NCI-H2196 treated with DMSO at 0.1 percent for 48 hours (cell line): Measurements from ENCODE around the gene OR2S2.
A peak's percentile ranks its signal among the peaks of the same experiment; 100 is the strongest.
"Not testable (repeated sequence)": the region's sequence is repeated elsewhere in the genome, so short reads cannot be mapped to it uniquely, and the experiment has no call there.

Experiments used
- DNase-seq: peaks from one replicate; lab custom pipeline; 2025; ENCODE audit not compliant: unreplicated experiment; lab: John Stamatoyannopoulos, UW

The OR2S2 gene, protein sequence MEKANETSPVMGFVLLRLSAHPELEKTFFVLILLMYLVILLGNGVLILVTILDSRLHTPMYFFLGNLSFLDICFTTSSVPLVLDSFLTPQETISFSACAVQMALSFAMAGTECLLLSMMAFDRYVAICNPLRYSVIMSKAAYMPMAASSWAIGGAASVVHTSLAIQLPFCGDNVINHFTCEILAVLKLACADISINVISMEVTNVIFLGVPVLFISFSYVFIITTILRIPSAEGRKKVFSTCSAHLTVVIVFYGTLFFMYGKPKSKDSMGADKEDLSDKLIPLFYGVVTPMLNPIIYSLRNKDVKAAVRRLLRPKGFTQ

DNA sequence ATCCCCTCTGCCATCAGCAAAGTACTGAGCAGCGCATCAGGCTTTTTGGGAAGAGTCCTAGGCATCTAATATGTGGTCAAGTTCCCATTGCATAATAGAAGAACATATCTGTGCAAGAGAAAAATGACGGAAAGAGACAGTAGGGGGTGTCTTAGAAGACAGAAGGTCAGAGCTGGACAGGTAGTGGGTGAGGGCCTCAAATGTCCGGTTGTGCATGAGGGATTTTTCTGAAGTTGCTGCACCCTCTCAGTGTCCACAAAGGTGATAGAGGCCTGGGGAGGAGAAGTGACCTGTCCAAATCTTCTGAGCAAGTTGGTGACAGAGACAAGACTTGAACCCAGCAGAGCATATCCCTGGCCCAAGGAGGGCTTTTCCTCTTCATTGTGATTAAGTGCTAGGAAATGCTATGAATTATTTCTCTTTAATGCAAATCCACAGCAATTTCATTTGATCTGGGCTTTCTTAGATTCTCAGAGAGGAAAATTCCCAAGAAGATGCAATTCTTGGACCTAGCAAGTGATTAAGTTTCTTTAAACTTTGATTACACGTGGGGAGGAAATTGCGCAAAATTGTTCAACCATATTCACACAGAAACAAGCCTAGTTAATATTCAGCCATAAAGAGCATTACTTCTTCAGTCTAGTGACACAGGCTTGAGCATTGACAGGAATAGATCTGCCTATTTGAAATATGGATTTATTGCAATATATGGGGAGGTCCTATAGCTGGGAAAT is at the start of gene OR2S2:
TSS of gene OR2S2 (minus strand) at position 51 of the 734 bp plus-strand sequence. CDS start 56 bp downstream, outside the sequence.
- DNase-seq: no peak

DNA sequence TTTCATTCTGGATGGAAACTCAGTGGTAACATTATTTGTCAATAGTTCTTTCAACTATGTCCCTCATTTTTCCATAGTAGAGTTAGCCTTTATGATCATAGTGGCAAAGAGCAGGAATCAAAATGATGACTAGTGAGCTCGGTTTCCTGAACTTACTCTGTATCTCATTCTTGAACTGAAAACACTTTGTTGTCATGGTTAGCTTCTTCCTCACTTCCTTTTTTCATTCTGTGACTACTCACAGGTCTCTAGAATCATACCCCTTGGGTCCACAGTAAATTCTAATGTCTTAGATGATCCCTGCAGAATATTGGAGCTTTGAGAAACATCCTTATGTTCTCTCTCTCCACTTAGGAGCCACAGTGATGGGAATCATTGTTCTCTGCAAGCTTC is 49.4 kb upstream of the OR2S2 start:
- no peak for DNase-seq

DNA sequence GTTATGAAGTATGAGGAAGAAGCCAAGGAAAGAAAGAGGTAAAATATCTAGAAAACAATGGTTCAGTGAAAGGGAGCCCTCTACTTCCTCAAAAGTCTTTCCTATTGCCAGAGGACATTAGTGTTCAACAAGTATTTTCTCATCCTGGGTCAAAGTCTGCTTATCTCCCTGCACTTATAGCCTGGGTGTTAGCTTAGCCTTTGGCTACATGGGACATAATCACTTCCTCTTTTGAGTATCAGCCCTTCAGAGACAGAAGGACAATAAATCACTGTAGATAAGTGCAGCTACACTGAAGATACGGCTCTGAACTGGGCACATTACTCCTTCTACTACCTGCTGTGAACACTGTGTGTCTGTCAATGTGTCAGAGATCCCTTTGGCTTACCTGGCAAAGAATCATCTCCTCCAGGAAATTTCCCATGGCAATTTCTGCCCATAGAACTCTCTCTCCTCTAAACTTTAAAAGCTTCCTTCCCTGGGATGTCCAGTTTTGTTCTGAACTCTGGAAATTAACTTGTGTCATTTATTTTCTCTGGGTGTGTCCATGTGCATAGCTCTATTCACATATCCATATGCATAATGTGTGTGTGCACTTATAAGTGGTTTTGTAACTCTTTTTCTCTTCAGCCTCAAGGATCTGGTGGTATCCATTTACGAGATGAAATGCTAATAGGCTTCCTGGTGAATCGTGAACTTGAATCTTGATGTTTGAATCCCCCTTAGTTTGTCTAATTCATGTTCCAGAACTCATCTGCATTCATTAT is 48.8 kb upstream of the OR2S2 start:
- DNase-seq: no peak

DNA sequence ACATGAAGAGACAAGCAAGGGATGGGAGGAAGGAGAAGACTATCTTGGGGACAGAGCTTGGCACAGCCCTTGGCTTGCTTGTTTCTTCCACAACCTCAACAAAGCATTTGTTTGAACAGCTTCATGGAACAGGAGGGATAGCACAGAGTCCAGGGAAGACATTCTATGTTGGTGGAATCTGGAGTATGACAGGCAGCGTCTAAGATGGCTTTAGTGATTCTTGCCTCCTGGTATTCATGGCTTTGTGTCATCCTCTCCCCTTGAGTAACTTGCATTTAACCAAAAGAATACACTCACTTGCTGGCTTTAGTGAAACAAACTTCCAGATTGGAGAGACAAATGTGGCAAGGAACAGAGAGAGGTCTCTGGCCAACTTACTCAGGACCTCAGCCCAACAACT is 47.9 kb upstream of the OR2S2 start:
- DNase-seq: no peak

DNA sequence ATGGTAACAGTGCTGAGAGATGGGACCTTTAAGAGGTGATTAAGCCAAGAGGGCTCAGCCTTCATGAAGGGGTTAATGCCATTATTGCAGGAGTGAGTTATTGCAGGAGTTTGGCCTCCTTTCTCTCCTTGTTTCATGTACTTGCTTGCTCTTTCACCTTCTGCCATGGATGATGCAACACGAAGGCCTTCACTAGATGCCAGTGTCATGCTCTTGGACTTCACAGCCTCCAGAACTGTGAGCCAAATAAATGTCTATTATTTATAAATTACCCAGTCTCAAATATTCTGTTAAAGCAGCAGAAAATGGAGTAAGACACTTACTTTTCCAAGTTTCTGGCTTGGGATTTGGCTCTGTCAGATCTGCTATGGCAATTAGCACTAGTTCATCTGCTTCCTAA is 40.4 kb upstream of the OR2S2 start:
- no peak for DNase-seq

DNA sequence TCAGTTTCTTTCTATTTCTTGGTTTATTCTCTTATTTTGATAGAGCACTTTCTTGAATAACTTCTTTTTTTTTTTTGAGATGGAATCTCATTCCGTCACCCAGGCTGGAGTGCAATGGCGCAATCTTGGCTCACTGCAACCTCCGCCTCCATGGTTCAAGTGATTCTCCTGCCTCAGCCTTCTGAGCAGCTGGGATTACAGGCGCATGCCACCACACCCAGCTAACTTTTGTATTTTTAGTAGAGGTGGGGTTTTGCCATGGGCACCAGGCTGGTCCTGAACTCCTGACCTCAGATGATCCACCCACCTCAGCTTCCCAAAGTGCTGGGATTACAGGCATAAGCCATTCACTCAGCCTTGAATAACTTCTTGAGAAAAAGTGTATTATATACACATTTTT is 39.1 kb upstream of the OR2S2 start:
- not testable (repeated sequence) for DNase-seq

DNA sequence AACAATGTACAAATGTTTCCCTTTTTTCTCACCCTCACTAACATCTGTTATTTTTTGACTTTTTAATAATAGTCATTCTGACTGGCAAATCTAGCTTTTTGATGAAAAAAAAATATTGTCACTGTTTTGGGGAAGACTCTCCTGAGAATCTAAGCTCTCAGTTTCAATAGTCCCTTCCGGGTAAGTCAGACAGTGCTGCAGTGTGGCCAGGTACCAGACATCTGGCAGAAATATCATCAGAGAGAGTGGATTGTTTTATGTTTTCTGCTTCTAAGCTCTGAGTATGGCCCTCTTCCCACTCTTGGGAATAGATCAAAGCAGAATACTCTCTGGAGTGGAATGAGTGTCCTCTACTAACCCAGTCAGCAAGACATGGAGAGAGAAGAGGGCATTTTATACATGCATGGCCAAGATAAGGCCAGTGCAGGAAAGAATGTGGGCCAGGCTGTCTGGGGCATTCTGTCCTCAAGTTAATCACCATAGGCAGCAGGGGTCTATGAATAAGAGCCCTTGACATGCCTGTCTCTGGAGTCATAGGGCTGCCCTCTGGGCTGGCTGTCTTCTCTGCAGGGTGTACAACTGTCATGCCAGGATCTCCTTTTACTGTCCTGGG is 38.5 kb upstream of the OR2S2 start:
- DNase-seq: peak; percentile 7

DNA sequence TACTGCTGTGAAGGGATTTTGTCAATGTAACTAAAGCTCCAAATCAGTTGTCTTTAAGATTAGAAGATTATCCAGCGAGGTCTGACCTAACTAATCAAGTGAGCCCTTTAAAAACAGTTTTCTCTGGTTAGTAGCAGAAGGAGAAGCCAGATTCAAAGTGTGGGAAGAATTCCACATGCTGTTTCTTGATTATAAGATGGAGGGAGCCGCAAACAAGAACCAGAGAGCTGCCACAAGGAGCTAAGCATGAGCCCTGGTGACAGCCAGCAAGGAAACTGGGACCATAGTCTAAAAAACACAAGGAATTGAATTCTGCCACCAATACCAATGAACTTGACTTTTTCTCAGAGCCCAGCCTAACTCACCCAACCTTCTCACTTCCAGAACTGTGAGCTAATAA is 37.0 kb upstream of the OR2S2 start:
- no peak for DNase-seq

DNA sequence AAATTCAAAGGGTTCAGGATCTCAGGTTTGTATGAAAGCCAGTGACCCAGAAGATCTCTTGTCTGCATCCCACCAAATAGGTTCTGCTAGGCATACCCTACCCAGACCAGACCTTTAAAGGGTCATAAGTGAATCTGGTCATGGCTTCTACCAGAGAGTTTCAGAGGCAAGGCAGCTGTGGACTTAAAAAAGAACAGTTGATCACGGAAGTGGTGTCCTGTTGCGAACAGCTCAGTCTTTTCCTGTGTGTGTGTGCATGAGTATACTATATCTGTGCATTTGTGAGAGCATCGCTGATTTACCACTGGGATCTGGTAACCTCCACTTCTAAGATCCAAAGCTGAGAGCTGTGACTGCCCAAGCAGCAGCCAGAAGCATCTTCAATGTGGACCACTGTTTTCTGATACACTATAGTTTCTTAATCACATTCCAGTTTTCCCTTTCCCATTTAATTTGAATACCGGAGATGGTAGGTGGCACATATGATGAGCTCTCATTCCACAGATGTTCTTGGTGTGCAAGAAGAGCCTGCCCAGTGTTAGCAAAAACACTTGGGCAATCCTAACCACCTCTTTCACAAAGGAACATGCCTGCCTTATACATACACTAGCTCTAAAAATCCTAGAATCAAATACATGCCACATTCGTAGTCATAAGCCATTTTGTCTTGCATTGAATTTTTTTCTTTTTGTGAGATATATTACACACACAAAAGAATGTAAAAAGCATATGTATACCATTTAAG is 36.2 kb upstream of the OR2S2 start:
- no peak for DNase-seq

DNA sequence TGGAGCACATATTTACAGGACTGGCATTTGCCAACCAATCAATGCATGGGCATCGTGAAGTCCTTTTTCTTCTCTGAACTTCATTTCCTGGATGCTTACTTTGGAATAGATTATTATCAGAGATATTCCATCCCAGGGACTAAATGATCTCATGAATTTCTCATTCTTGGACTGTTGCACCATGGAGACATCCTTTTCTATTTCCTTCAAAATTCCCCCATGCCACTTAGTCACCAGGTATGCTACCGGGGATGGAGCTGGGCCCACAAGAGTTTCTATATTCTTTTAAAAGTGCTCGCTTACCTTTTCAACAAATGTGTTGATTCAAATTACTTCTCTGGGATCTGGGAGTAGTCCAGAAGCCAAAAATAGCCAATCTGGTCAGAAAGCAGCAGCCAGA is 35.2 kb upstream of the OR2S2 start:
- not testable (repeated sequence) for DNase-seq

DNA sequence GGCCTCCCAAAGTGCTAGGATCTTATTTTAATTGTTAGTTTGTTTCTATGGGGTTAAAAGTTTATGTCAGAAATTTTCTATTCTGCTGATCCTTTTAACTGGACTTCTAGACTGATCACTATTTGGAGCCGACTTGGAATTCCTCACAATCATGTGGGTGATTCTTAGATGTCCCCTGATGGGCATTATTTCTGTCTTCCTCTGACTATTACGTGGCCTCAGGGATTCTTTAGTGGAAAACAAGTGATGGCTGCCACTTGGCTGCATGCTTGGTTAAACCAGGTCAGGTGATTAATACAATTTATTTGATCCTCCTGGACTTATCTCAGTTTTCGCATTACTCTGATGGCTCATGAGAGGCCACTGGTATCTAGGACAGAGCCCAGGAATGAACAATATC is 32.2 kb upstream of the OR2S2 start:
- DNase-seq: no peak

DNA sequence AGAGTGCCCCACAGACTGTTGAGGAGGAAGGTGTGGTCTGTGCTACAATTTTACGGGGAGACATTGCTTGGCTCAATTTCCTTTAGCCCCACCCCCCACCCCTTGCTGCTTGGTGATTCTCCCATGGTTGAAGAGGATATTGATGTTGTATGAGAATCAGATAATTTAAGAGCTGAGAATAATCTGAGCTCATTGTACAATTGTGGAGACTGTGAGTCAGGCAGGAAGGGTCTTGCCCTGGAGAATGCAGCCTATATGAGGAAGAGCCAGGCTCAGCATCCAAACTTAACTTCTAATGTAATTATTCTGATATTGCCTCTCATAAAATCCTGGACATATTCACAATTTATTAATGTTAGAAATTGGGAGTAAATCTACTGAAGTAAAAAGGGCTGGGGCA is 26.1 kb upstream of the OR2S2 start:
- DNase-seq: no peak

DNA sequence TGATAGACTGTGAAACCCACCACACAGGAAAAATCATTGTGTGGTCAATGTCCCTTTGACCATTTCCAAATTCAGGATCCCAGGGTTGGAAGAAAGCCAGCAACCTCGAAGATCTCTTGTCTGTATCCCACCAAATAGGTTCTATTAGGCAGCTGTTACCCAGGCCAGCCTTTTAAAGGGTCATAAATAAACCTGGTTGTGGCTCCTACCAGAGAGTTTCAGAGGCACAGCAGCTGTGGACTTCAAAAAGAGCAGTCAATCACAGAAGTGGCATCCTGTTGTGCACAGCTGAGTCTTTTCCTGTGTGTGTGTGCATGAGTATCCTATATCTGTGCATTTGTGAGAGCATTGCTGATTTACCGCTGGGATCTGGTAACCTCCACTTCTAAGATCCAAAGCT is 23.7 kb upstream of the OR2S2 start:
- no peak for DNase-seq

DNA sequence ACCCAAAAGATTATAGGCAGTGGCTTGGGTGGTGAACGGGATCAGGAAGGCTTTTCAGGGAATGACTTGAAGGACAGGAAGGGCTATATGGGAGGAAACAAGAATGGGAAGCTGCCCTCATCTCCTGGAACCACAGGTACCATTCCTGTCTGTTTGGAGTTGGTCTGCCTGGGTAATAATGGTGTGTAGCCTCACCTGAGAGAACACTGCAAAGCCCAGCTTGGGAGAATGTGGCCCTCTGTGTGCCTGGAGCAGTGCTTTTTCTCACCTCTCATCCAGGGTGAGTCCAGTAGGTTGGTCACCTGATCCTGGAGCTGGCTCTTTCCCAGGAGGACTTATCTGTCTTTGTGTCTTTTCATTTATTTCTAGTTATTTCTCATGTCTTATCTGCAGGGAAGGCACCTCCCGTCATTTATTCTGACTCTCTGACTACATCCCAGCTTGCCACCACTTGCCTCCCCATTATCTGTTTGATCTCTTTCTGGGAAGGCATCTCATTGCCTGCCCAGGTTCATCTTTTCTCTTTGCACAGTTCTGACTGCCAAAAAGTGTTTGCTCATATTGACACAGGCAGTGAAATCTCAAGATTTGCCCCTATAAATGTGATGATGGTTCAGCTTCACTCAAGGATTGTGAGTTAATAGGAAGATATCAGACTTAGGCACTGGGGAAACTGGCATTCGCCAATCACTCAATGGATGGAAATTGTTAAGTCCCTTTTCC is 22.5 kb upstream of the OR2S2 start:
- no peak for DNase-seq

DNA sequence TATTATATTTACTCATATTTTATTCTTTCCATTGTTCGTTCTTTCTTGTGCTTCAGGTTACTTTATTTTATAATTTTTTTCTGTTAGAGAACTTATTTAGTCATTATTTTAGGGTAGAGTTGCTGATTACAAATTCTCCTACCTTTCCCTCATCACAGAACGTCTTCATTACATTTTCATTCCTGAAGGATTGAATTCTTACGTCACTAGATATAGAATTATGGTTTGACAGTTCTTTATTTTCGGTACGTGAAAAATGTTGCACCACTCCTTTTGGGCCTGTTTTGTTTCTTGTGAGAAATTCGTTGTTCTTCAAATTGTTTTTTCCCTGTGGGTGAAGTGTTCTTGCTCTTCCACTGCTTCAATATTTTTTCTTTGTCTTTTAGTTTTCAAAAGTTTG is 20.8 kb upstream of the OR2S2 start:
- no peak for DNase-seq

DNA sequence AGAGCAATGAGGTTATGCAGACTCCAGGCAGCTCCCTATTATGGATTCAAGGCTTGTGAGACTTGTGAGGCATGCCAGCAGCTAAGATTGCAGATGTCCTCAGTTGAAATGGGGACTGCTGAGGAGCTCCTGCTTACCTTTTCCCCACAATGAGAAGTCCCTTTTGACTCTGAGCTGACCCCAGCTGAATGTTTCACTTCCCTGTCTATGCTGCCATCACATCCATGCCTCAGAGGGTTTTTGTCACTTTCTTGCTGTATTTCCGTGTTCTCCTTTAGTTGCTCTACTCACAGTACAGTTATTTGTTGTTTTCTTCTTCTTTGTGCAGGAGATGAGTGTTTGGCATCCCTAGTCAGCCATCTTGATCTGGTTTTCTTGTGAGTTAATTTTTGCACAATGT is 18.8 kb upstream of the OR2S2 start:
- DNase-seq: no peak

DNA sequence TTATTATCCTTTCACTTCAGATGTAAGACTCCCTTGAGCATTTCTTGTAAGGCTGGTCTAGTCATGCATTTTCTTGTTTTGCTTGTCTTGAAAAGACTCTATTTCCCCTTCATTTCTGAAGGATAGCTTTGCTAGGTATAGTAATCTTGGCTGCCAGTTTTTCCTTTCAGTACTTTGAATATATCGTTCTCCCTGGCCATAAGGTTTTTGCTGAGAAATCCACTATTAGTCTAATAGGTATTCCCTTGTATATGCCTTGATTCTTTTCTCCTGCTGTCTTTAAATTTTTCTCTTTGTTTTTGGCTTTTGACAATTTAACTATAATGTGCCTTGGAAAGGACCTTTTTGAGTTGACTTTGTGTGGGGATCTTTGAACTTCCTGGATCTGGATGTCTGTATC is 16.8 kb upstream of the OR2S2 start:
- DNase-seq: no peak

DNA sequence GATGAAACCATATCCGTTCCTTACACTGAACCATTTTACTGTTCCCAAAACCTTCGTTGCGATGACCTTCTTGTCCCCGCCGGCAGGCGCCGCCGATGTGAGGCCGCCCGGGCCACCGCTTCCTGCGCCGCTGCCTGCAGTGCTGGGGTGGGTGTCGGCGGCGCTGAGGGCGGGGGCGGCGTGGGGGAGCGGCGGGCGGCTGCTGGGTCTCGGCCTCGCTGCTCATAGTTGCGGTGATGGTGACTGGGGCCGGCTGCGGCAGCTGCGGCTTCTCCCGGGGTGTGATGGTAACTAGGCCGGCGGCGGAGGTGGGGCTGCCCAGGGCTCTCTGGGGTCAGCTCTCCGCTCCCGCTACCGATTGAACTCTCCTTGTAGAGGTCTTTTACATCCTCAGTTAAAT is 14.1 kb upstream of the OR2S2 start:
- DNase-seq: no peak

DNA sequence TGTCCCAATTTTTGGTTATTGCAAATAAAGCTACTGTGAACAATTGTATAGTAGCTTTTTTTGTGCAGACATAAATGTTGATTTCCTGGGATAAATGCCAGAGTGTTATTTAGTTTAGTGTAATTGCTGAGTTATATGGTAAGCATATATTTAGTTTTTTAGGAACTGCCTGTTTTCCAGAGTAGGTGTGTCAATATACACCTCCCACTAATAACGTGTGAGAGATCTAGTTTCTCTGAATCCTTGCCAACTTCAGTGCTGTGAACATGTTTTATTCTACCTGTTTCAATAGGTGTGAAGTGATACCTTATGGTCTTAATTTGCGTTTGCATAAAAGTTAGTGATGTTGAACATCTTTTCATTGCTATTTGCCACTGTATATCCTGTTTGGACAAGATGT is 9.1 kb upstream of the OR2S2 start:
- DNase-seq: no peak

DNA sequence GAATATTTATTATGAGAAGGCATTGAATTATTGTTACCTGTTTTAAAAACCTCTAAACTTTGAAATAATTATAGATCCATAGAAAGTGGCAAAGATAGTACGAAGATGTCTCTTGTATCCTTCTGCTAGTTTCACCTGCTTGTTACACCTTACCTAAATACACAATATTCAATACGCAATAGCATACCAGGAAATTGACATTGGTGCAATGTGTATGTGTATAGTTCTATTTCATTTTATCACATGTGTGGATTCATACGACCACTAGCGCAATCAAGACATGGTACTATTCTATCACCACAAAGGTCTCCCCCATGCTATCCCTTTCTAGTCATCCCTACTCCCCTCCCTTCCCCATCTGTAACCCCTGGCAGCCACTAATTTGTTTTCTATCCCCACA is 8.5 kb upstream of the OR2S2 start:
- no peak for DNase-seq
